HG03565 (cell line): Measurements from ENCODE around the gene PNPO.

Experiments used
- ATAC-seq: cut with Tn5 transposase; IDR thresholded peaks from one replicate; pipeline ENCODE4 v1.9.1; 2021; ENCODE audit warnings: mild to moderate bottlenecking, moderate library complexity; ENCODE audit not compliant: unreplicated experiment

Gene PNPO

DNA sequence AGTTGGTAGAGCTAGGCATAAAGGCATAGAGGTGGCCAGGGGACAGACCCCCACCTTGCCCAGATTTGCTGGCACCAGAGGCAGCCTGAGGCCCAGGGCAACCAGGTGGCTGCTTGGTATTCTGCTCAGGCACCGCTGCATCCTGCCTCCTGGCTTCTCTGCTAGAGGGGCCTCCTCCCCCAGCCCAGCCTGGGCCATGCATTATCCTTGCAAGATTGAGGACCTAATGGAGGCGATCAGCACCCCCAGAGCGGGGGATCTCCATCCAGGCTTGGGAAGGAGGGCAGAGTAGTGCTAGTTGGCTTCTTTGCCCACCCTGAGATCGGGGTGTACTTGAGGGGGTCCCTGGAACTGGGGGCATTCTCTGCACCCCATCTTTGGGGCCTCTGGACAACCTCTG lies 53.4 kb downstream of the PNPO start:
- ATAC-seq: no peak

DNA sequence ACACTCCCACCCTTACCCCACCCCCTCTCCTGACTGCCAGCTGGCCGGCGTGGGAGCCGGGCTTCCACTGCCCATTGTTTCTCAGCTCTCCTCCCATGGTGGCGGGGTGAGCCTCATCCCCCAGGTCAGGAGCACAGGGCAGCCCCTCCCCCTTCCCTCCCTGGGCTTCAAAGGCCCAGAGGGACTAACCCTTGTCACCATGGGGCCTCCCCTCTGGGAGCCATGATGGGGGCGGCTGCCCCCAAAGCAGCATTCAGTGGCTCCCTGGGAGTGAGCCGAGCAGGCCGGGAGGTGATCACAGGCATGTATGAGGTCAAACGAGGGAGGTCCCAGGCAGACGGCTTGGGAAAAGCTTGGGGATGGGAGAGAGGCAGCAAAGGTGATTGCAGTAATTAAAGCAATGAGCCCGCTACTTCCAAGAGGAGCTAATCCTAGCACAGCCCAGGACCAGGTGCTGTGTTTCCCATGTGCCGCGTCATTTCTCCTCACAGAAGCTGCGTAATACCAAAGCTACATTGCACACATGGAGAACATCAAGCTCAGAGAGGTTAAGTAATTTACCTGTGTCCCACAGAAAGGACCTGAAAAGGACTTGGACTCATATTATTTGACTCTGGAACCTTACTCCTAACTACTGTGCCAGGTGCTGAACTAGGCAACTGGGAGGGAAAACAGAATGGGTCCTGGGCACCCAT lies 54.0 kb downstream of the PNPO start:
- ATAC-seq: no peak

DNA sequence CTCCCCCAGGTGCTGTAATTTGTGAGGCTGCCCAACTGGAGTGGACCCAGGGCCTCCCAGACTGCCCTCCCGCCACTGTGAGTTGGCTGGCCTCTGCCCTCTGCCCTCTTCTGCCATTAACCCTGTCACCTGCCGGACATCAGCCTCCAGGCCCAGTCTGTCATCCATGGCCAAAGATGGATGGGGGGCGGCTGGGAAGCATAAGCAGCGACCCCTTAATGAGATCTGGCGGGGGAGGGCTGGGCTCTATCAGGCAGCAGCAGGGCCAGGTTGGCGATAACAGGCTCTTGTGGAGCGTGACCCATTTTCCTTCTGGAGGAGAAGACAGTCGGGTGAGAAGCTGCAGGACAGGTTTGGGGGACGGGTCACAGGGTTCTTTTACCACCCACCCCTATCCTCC lies 54.8 kb downstream of the PNPO start:
- no peak for ATAC-seq

DNA sequence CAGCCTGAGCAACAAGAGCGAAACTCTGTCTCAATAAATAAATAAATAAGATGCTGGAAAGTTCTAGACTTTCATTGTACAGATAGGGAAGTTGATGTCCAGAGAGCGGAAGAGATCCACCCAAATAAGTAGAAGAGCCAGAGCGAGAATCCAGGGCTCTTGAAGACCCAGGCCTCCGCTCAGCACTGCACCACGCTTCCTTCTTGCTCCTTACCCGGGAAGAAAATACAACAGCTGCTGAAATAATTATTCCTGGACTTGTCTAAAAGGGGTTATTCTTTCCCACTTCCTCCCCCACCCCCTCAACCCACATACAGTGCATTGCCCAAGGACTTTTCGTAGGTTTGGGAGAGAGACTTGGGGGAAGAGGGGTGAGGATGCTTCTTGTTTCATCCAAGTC lies 56.2 kb downstream of the PNPO start:
- ATAC-seq: no peak

DNA sequence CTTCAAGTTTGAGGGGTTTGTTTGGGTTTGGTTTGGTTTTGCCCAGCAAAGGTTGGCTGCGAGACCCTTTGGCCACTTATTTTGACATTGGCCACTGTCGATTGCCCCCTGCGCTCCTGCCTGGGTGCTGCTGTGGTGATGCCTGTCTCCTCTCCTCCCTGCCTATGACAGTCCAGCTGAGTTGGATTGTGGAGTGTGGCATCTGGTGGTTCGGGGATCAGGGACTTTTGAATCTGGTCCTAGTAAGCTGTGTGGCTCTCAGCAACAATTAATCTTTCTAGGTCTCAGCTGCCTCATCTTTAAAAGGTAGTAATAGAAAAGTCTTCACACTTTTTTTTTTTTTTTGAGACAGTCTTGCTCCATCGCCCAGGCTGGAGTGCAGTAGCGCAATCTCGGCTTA lies 56.7 kb downstream of the PNPO start:
- no peak for ATAC-seq
